A673 (cell line): ENCODE results near the gene ST3GAL2. TPM values are rescaled to one million over a fixed set of nuclear protein-coding genes. Genes with fewer than 3 reads are reported as not detected.
A peak's percentile ranks its signal among the peaks of the same experiment; 100 is the strongest.
"Not testable (repeated sequence)": the region's sequence is repeated elsewhere in the genome, so short reads cannot be mapped to it uniquely, and the experiment has no call there.

Source experiments
- BruUV-seq: library from RNA; stranded (reverse); fragments of 400-500 nt; replicated peaks from 2 replicates; lab custom pipeline; 2021; lab: Mats Ljungman, UMichigan
- CTCF ChIA-PET: fragments of 300-600 bp; sonication (Branson Sonifier 250); formaldehyde crosslinking; loops from one replicate; lab custom pipeline; 2022; ENCODE audit warnings: antibody characterized with exemption; lab: Charles Lee
- POLR2A ChIA-PET: fragments of 300-600 bp; sonication (Branson Sonifier 250); formaldehyde crosslinking; loops from one replicate; lab custom pipeline; 2022; ENCODE audit warnings: antibody characterized with exemption; ENCODE audit not compliant: low non-redundant PET; lab: Charles Lee
- DNase-seq: peaks from one replicate; pipeline ENCODE4 v3.0.0-alpha.2; 2015; ENCODE audit warnings: low spot score
- H3K27ac ChIP-seq: fragments of 200-600 bp; sonication (generic); 2 replicates; pipeline ENCODE4 v1.5.1; 2016; ENCODE audit warnings: mixed run types, low read depth, mild to moderate bottlenecking, mixed read lengths, antibody characterized with exemption, low read length; ENCODE audit not compliant: poor library complexity, severe bottlenecking
- H3K27me3 ChIP-seq: fragments of 200-600 bp; sonication (generic); replicated peaks from 2 replicates; pipeline ENCODE4 v1.6.1; 2017; ENCODE audit warnings: mixed run types, low read depth, mild to moderate bottlenecking, mixed read lengths, antibody characterized with exemption, low read length; ENCODE audit not compliant: insufficient read depth, poor library complexity
- H3K36me3 ChIP-seq: fragments of 200-600 bp; sonication (generic); 2 replicates; pipeline ENCODE4 v1.6.1; 2016; ENCODE audit warnings: mixed run types, mild to moderate bottlenecking, mixed read lengths, antibody characterized with exemption, low read length; ENCODE audit not compliant: insufficient read depth, poor library complexity, severe bottlenecking
- H3K4me1 ChIP-seq: fragments of 200-600 bp; sonication (generic); 2 replicates; pipeline ENCODE4 v1.6.1; 2017; ENCODE audit warnings: mixed run types, mild to moderate bottlenecking, mixed read lengths, antibody characterized with exemption, low read length; ENCODE audit not compliant: insufficient read depth, poor library complexity, severe bottlenecking
- H3K4me3 ChIP-seq: fragments of 200-600 bp; sonication (generic); 2 replicates; pipeline ENCODE4 v1.5.1; 2016; ENCODE audit warnings: low read depth, mixed run types, mild to moderate bottlenecking, mixed read lengths, low read length; ENCODE audit not compliant: poor library complexity, severe bottlenecking
- H3K9me3 ChIP-seq: fragments of 200-600 bp; sonication (generic); 2 replicates; pipeline ENCODE4 v1.6.1; 2016; ENCODE audit warnings: mixed run types, low read depth, mild to moderate bottlenecking, mixed read lengths, antibody characterized with exemption, low read length; ENCODE audit not compliant: poor library complexity, severe bottlenecking
- EZH2 ChIP-seq: fragments of 200-600 bp; sonication (generic); IDR thresholded peaks from 2 replicates; pipeline ENCODE4 v1.6.1; 2017; ENCODE audit warnings: borderline replicate concordance, low read depth, mild to moderate bottlenecking, mixed read lengths, antibody characterized with exemption, low read length; ENCODE audit not compliant: poor library complexity, severe bottlenecking
- intact Hi-C: fragments of 100-400 bp; cut with micrococcal nuclease; formaldehyde crosslinking; loops from one replicate; pipeline ENCODE4 v1.10.0; 2022; ENCODE audit not compliant: unreplicated experiment
- total RNA-seq: library from RNA; stranded (reverse); gene quantifications from 2 replicates; pipeline ENCODE4 v1.2.3, GENCODE V29; 2021
- TF ChIP-seq, protein P1 (sequence below): fragments of 300-800, 200-600 bp; sonication (generic); conservative IDR thresholded peaks from 2 replicates; pipeline ENCODE4 v1.5.1; 2017; ENCODE audit warnings: low read depth, mild to moderate bottlenecking, antibody characterized with exemption, low read length, moderate library complexity, mixed read lengths

ST3GAL2 gene
- total RNA-seq, 1 experiment from 2014 or later = 26.5 TPM

- no peak overlapping the region for H3K4me3 ChIP-seq
- DNase-seq = no peak
- POLR2A ChIA-PET = no interaction called here
- H3K36me3 ChIP-seq = peaks cover 33% of the 10 kb centered on the region
- BruUV-seq = no TSS peak
- CTCF ChIA-PET = no interaction called here
- H3K27me3 ChIP-seq = no peaks in the 10 kb centered on the region
- H3K9me3 ChIP-seq = no peaks in the 10 kb centered on the region
- H3K4me1 ChIP-seq = no peaks in the 10 kb centered on the region
- intact Hi-C loops = loop anchor here (2.0 kb wide), 1 partner anchor 282 kb away; no protein-coding TSS in a partner anchor
- H3K27ac ChIP-seq = no peak overlapping the region
- no peak for TF ChIP-seq EZH2
- TF ChIP-seq, protein P1, sequence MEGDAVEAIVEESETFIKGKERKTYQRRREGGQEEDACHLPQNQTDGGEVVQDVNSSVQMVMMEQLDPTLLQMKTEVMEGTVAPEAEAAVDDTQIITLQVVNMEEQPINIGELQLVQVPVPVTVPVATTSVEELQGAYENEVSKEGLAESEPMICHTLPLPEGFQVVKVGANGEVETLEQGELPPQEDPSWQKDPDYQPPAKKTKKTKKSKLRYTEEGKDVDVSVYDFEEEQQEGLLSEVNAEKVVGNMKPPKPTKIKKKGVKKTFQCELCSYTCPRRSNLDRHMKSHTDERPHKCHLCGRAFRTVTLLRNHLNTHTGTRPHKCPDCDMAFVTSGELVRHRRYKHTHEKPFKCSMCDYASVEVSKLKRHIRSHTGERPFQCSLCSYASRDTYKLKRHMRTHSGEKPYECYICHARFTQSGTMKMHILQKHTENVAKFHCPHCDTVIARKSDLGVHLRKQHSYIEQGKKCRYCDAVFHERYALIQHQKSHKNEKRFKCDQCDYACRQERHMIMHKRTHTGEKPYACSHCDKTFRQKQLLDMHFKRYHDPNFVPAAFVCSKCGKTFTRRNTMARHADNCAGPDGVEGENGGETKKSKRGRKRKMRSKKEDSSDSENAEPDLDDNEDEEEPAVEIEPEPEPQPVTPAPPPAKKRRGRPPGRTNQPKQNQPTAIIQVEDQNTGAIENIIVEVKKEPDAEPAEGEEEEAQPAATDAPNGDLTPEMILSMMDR = no peak
Measured at GRCh38 chr16:70370924-70371323, 68.0 kb downstream of the ST3GAL2 start.

- H3K4me3 ChIP-seq, H3K27me3 ChIP-seq, H3K4me1 ChIP-seq, BruUV-seq, H3K27ac ChIP-seq, H3K9me3 ChIP-seq: not testable (repeated sequence)
- TF ChIP-seq, protein P1 = peak; percentile 67
- ChIA-PET POLR2A (interaction anchor here (0.7 kb wide), 1 partner anchor 227 kb away, joined by 3 read pairs; no protein-coding TSS in a partner anchor), CTCF (interaction anchor here (0.6 to 0.8 kb wide), 3 partner anchors 136 to 284 kb away, joined by 3 to 5 read pairs (median 4); no protein-coding TSS in a partner anchor)
- DNase-seq = peak; percentile 37
- peaks cover 37% of the 10 kb centered on the region for H3K36me3 ChIP-seq
- intact Hi-C loops = loop anchor here (2.0 kb wide), 1 partner anchor 283 kb away; no protein-coding TSS in a partner anchor
Measured at GRCh38 chr16:70370145-70370544, 68.8 kb downstream of the ST3GAL2 start.

- ChIA-PET CTCF (no interaction called here), POLR2A (no interaction called here)
- no peak overlapping the region for H3K27ac ChIP-seq
- TF ChIP-seq, protein P1 = no peak
- no peak for TF ChIP-seq EZH2
- H3K4me1 ChIP-seq = no peaks in the 10 kb centered on the region
- H3K27me3 ChIP-seq = no peaks in the 10 kb centered on the region
- H3K9me3 ChIP-seq = no peaks in the 10 kb centered on the region
- no peak for DNase-seq
- H3K36me3 ChIP-seq = peaks cover 58% of the 10 kb centered on the region
- no peak overlapping the region for H3K4me3 ChIP-seq
- intact Hi-C loops = no loop called here
- BruUV-seq = no TSS peak
Measured at GRCh38 chr16:70364399-70364798, 74.5 kb downstream of the ST3GAL2 start.
